A204.1 (cell line): ENCODE results near the gene SLFNL1.

Experiments used
- FAIRE-seq: peaks from 2 replicates; lab custom pipeline; 2012; peaks lifted over from hg19 to GRCh38; lab: Jason Lieb, UNC

The SLFNL1 gene

GRCh38 chr1:40986328-40986783 lies 35.2 kb downstream of the SLFNL1 start:
- no peak for FAIRE-seq

- no peak for FAIRE-seq
Measured at GRCh38 chr1:40985875-40986274, 35.6 kb downstream of the SLFNL1 start.

- FAIRE-seq: no peak
Measured at GRCh38 chr1:40985161-40985560, 36.4 kb downstream of the SLFNL1 start.

GRCh38 chr1:40984531-40984930 lies 37.0 kb downstream of the SLFNL1 start:
- FAIRE-seq: no peak

- FAIRE-seq: no peak
Measured at GRCh38 chr1:40984066-40984465, 37.5 kb downstream of the SLFNL1 start.

GRCh38 chr1:40983286-40983685 lies 38.2 kb downstream of the SLFNL1 start:
- no peak for FAIRE-seq

- FAIRE-seq: no peak
Measured at GRCh38 chr1:40982721-40983120, 38.8 kb downstream of the SLFNL1 start.

- FAIRE-seq: no peak
Measured at GRCh38 chr1:40981691-40982448, 39.7 kb downstream of the SLFNL1 start.

- no peak for FAIRE-seq
Measured at GRCh38 chr1:40980453-40981121, 40.9 kb downstream of the SLFNL1 start.

GRCh38 chr1:40980068-40980452 lies 41.5 kb downstream of the SLFNL1 start:
- no peak for FAIRE-seq

GRCh38 chr1:40979241-40980067 lies 42.1 kb downstream of the SLFNL1 start, which contains the start of gene CTPS1:
Gene CTPS1, plus strand, starts transcription at chr1:40979696. Its CDS starts 3,595 bp downstream, at chr1:40983291.
- FAIRE-seq: no peak

- FAIRE-seq: no peak
Measured at GRCh38 chr1:40978886-40979240, 42.7 kb downstream of the SLFNL1 start.

- no peak for FAIRE-seq
Measured at GRCh38 chr1:40977716-40978115, 43.8 kb downstream of the SLFNL1 start.

- no peak for FAIRE-seq
Measured at GRCh38 chr1:40976952-40977690, 44.4 kb downstream of the SLFNL1 start.

- FAIRE-seq: no peak
Measured at GRCh38 chr1:40974945-40975344, 46.6 kb downstream of the SLFNL1 start.

- no peak for FAIRE-seq
Measured at GRCh38 chr1:40973912-40974311, 47.6 kb downstream of the SLFNL1 start.

GRCh38 chr1:40971966-40972365 lies 49.6 kb downstream of the SLFNL1 start:
- FAIRE-seq: no peak

GRCh38 chr1:40969445-40969844 lies 52.1 kb downstream of the SLFNL1 start:
- FAIRE-seq: no peak

- no peak for FAIRE-seq
Measured at GRCh38 chr1:40966417-40966816, 55.1 kb downstream of the SLFNL1 start.
